ENCODE results near the gene GNAI1. TPM values are rescaled to one million over a fixed set of nuclear protein-coding genes. Genes with fewer than 3 reads are reported as not detected.

GNAI1 gene
- total RNA-seq, 1 donor from 2014 or later = 35.5 TPM

- no peak overlapping the region for H3K4me3 ChIP-seq (ENCODE audit: insufficient read depth, low read depth, low read length)
- no peaks in the 10 kb centered on the region for H3K9me3 Mint-ChIP-seq (ENCODE audit: unreplicated experiment)
- H3K27ac Mint-ChIP-seq (ENCODE audit: unreplicated experiment) = no peak overlapping the region
- H3K36me3 ChIP-seq (ENCODE audit: insufficient read depth, low read length) = no peaks in the 10 kb centered on the region
- no peak overlapping the region for H3K4me2 ChIP-seq (ENCODE audit: low read length)
- no peaks in the 10 kb centered on the region for H4K20me1 ChIP-seq (ENCODE audit: insufficient read depth, low read length)
- no peak overlapping the region for H3K27ac ChIP-seq (ENCODE audit: low read depth, low read length)
- DNase-seq (ENCODE audit: low read depth) = no peak
- no peak overlapping the region for H3K4me3 Mint-ChIP-seq (ENCODE audit: unreplicated experiment)
- H3K9me3 ChIP-seq (ENCODE audit: insufficient read depth, low read depth, low read length) = no peaks in the 10 kb centered on the region
- H3K4me1 ChIP-seq (ENCODE audit: insufficient read depth, low read length) = no peaks in the 10 kb centered on the region
- H3K9ac ChIP-seq (ENCODE audit: low read length) = no peak overlapping the region
- no peaks in the 10 kb centered on the region for H3K27me3 ChIP-seq (ENCODE audit: insufficient read depth, low read length)
- FAIRE-seq = no peak
- H2AFZ ChIP-seq (ENCODE audit: low read depth, low read length) = no peak overlapping the region
- no peaks in the 10 kb centered on the region for H3K27me3 Mint-ChIP-seq (ENCODE audit: low read depth, unreplicated experiment)
- no peaks in the 10 kb centered on the region for H3K36me3 Mint-ChIP-seq (ENCODE audit: low read depth, unreplicated experiment)
- no peak for TF ChIP-seq EZH2 (IDR thresholded peaks at IDR 0.05; ENCODE audit: insufficient read depth, low read length)
- no peak for TF ChIP-seq CTCF (IDR thresholded peaks at IDR 0.05; ENCODE audit: insufficient read depth, low read depth, low read length)
- peaks cover 8% of the 10 kb centered on the region for H3K4me1 Mint-ChIP-seq (ENCODE audit: low read depth, unreplicated experiment)
- H3K79me2 ChIP-seq (ENCODE audit: insufficient read depth, low read length) = no peaks in the 10 kb centered on the region
These were observed 28.0 kb upstream of the GNAI1 start for GRCh38 chr7:80106498-80107113.

- no peaks in the 10 kb centered on the region for H3K9me3 ChIP-seq (ENCODE audit: insufficient read depth, low read depth, low read length)
- no peak for TF ChIP-seq EZH2 (IDR thresholded peaks at IDR 0.05; ENCODE audit: insufficient read depth, low read length)
- no peak for TF ChIP-seq CTCF (IDR thresholded peaks at IDR 0.05; ENCODE audit: insufficient read depth, low read depth, low read length)
- no peaks in the 10 kb centered on the region for H3K27me3 ChIP-seq (ENCODE audit: insufficient read depth, low read length)
- no peaks in the 10 kb centered on the region for H3K4me1 ChIP-seq (ENCODE audit: insufficient read depth, low read length)
- DNase-seq (ENCODE audit: low read depth) (no peak), FAIRE-seq (no peak)
- H3K9ac ChIP-seq (ENCODE audit: low read length) = no peak overlapping the region
- H3K4me3 Mint-ChIP-seq (ENCODE audit: unreplicated experiment) = no peak overlapping the region
- no peaks in the 10 kb centered on the region for H3K36me3 ChIP-seq (ENCODE audit: insufficient read depth, low read length)
- no peaks in the 10 kb centered on the region for H4K20me1 ChIP-seq (ENCODE audit: insufficient read depth, low read length)
- no peak overlapping the region for H3K27ac ChIP-seq (ENCODE audit: low read depth, low read length)
- H3K9me3 Mint-ChIP-seq (ENCODE audit: unreplicated experiment) = no peaks in the 10 kb centered on the region
- H3K4me3 ChIP-seq (ENCODE audit: insufficient read depth, low read depth, low read length) = no peak overlapping the region
- H3K4me1 Mint-ChIP-seq (ENCODE audit: low read depth, unreplicated experiment) = peaks cover 8% of the 10 kb centered on the region
- H3K27ac Mint-ChIP-seq (ENCODE audit: unreplicated experiment) = no peak overlapping the region
- H3K79me2 ChIP-seq (ENCODE audit: insufficient read depth, low read length) = no peaks in the 10 kb centered on the region
- no peak overlapping the region for H2AFZ ChIP-seq (ENCODE audit: low read depth, low read length)
- H3K36me3 Mint-ChIP-seq (ENCODE audit: low read depth, unreplicated experiment) = no peaks in the 10 kb centered on the region
- H3K27me3 Mint-ChIP-seq (ENCODE audit: low read depth, unreplicated experiment) = no peaks in the 10 kb centered on the region
- H3K4me2 ChIP-seq (ENCODE audit: low read length) = no peak overlapping the region
These were observed 27.4 kb upstream of the GNAI1 start for GRCh38 chr7:80107278-80107677.

- Histone ChIP-seq H3K27ac (ENCODE audit: low read depth, low read length) (no peak overlapping the region), H3K4me2 (ENCODE audit: low read length) (no peak overlapping the region), H3K79me2 (ENCODE audit: insufficient read depth, low read length) (no peaks in the 10 kb centered on the region), H2AFZ (ENCODE audit: low read depth, low read length) (no peak overlapping the region), H3K9ac (ENCODE audit: low read length) (no peak overlapping the region), H3K36me3 (ENCODE audit: insufficient read depth, low read length) (no peaks in the 10 kb centered on the region), H4K20me1 (ENCODE audit: insufficient read depth, low read length) (no peaks in the 10 kb centered on the region), H3K4me1 (ENCODE audit: insufficient read depth, low read length) (no peaks in the 10 kb centered on the region), H3K9me3 (ENCODE audit: insufficient read depth, low read depth, low read length) (no peaks in the 10 kb centered on the region), H3K4me3 (ENCODE audit: insufficient read depth, low read depth, low read length) (no peak overlapping the region), H3K27me3 (ENCODE audit: insufficient read depth, low read length) (no peaks in the 10 kb centered on the region)
- peaks cover 8% of the 10 kb centered on the region for H3K4me1 Mint-ChIP-seq (ENCODE audit: low read depth, unreplicated experiment)
- no peaks in the 10 kb centered on the region for H3K9me3 Mint-ChIP-seq (ENCODE audit: unreplicated experiment)
- no peak for TF ChIP-seq CTCF (IDR thresholded peaks at IDR 0.05; ENCODE audit: insufficient read depth, low read depth, low read length)
- TF ChIP-seq EZH2 (IDR thresholded peaks at IDR 0.05; ENCODE audit: insufficient read depth, low read length) = no peak
- H3K36me3 Mint-ChIP-seq (ENCODE audit: low read depth, unreplicated experiment) = no peaks in the 10 kb centered on the region
- no peak for FAIRE-seq
- no peak for DNase-seq (ENCODE audit: low read depth)
- H3K4me3 Mint-ChIP-seq (ENCODE audit: unreplicated experiment) = no peak overlapping the region
- H3K27me3 Mint-ChIP-seq (ENCODE audit: low read depth, unreplicated experiment) = no peaks in the 10 kb centered on the region
- no peak overlapping the region for H3K27ac Mint-ChIP-seq (ENCODE audit: unreplicated experiment)
These were observed 24.3 kb upstream of the GNAI1 start for GRCh38 chr7:80110376-80110775.

All from astrocyte (in vitro differentiated cells and primary cell).